Measurements from ENCODE around the gene CYB5B. TPM values are rescaled to one million over a fixed set of nuclear protein-coding genes. Genes with fewer than 3 reads are reported as not detected.

Gene CYB5B
- total RNA-seq, 1 donor from 2014 or later, result 120 TPM

GRCh38 chr16:69443927-69444631 lies 19.7 kb downstream of the CYB5B start:
- TF ChIP-seq CTCF (IDR thresholded peaks at IDR 0.05; ENCODE audit: unreplicated experiment), result no peak
- no peaks in the 10 kb centered on the region for H3K4me1 Mint-ChIP-seq (ENCODE audit: unreplicated experiment)
- DNase-seq (ENCODE audit: low spot score), result no peak
- H3K27ac Mint-ChIP-seq (ENCODE audit: unreplicated experiment), result no peak overlapping the region
- no peak overlapping the region for H3K4me3 Mint-ChIP-seq (ENCODE audit: unreplicated experiment)
- H3K27me3 Mint-ChIP-seq (ENCODE audit: unreplicated experiment), result no peaks in the 10 kb centered on the region
- H3K36me3 Mint-ChIP-seq (ENCODE audit: low read depth, unreplicated experiment), result peaks cover 5% of the 10 kb centered on the region
- no peaks in the 10 kb centered on the region for H3K9me3 Mint-ChIP-seq (ENCODE audit: unreplicated experiment)

- Mint-ChIP-seq H3K4me3 (ENCODE audit: unreplicated experiment) (no peak overlapping the region), H3K27me3 (ENCODE audit: unreplicated experiment) (no peaks in the 10 kb centered on the region), H3K4me1 (ENCODE audit: unreplicated experiment) (no peaks in the 10 kb centered on the region), H3K9me3 (ENCODE audit: unreplicated experiment) (no peaks in the 10 kb centered on the region), H3K36me3 (ENCODE audit: low read depth, unreplicated experiment) (peaks cover 7% of the 10 kb centered on the region), H3K27ac (ENCODE audit: unreplicated experiment) (no peak overlapping the region)
- no peak for TF ChIP-seq CTCF (IDR thresholded peaks at IDR 0.05; ENCODE audit: unreplicated experiment)
- DNase-seq (ENCODE audit: low spot score), result no peak
Measured at GRCh38 chr16:69444873-69445517, 20.6 kb downstream of the CYB5B start.

- H3K27ac Mint-ChIP-seq (ENCODE audit: unreplicated experiment), result no peak overlapping the region
- no peaks in the 10 kb centered on the region for H3K27me3 Mint-ChIP-seq (ENCODE audit: unreplicated experiment)
- no peak for DNase-seq (ENCODE audit: low spot score)
- no peaks in the 10 kb centered on the region for H3K9me3 Mint-ChIP-seq (ENCODE audit: unreplicated experiment)
- no peaks in the 10 kb centered on the region for H3K4me1 Mint-ChIP-seq (ENCODE audit: unreplicated experiment)
- no peak for TF ChIP-seq CTCF (IDR thresholded peaks at IDR 0.05; ENCODE audit: unreplicated experiment)
- no peak overlapping the region for H3K4me3 Mint-ChIP-seq (ENCODE audit: unreplicated experiment)
- H3K36me3 Mint-ChIP-seq (ENCODE audit: low read depth, unreplicated experiment), result peaks cover 11% of the 10 kb centered on the region
Measured at GRCh38 chr16:69448470-69449193, 24.2 kb downstream of the CYB5B start.

- H3K4me3 Mint-ChIP-seq (ENCODE audit: unreplicated experiment), result no peak overlapping the region
- no peaks in the 10 kb centered on the region for H3K9me3 Mint-ChIP-seq (ENCODE audit: unreplicated experiment)
- H3K27me3 Mint-ChIP-seq (ENCODE audit: unreplicated experiment), result peaks cover 5% of the 10 kb centered on the region
- no peak overlapping the region for H3K27ac Mint-ChIP-seq (ENCODE audit: unreplicated experiment)
- peaks cover 14% of the 10 kb centered on the region for H3K36me3 Mint-ChIP-seq (ENCODE audit: low read depth, unreplicated experiment)
- H3K4me1 Mint-ChIP-seq (ENCODE audit: unreplicated experiment), result no peaks in the 10 kb centered on the region
- DNase-seq (ENCODE audit: low spot score), result no peak
- TF ChIP-seq CTCF (IDR thresholded peaks at IDR 0.05; ENCODE audit: unreplicated experiment), result no peak
Measured at GRCh38 chr16:69451166-69451565, 26.7 kb downstream of the CYB5B start.

All from endothelial cell (in vitro differentiated cells).